GM13976 (cell line): ENCODE results near the gene NSUN6.

Experiments used
- DNase-seq: peaks from one replicate; pipeline ENCODE4 v3.0.0; 2012; ENCODE audit warnings: low spot score
- in situ Hi-C: fragments of 300-500 bp; cut with MboI; formaldehyde crosslinking; loops from one replicate; pipeline ENCODE4 v1.12.0; 2022; ENCODE audit warnings: low sequenced_read_pairs, mixed read lengths, inconsistent platforms; ENCODE audit not compliant: unreplicated experiment
- TF ChIP-seq, protein P1 (sequence below): IDR thresholded peaks from 2 replicates; pipeline ENCODE4 v1.5.1; 2012; ENCODE audit warnings: borderline replicate concordance, mild to moderate bottlenecking; ENCODE audit not compliant: insufficient read depth; ENCODE audit errors: extremely low read depth, missing control alignments, control extremely low read depth

Gene NSUN6

DNA sequence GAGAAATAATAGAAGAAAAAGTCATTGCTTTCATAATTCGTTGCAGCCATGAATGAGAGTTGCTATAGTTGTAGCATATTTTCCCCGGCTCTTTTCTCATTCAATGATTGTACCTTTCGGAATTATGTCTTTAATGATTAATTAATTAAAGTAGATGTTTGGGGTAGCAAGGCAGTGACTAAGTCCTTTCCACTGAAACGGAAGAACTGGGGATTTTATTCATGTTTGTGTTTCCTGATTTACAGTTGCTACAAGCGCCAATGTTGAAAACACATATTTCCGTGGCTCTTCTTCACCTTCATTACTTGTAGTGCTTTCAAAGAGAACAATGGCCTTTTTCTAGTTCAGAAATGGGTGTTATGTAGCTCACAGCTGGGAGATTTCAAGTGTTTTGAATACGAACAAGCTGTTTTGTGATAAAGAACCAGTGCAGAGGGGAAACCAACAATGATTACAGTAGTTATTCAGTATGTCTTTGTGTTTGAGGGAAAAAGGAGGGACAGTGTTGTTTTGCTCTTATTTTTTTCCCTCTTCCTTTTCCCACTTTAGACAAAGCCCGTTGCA, 153.5 kb downstream of the NSUN6 start:
- TF ChIP-seq, protein P1, sequence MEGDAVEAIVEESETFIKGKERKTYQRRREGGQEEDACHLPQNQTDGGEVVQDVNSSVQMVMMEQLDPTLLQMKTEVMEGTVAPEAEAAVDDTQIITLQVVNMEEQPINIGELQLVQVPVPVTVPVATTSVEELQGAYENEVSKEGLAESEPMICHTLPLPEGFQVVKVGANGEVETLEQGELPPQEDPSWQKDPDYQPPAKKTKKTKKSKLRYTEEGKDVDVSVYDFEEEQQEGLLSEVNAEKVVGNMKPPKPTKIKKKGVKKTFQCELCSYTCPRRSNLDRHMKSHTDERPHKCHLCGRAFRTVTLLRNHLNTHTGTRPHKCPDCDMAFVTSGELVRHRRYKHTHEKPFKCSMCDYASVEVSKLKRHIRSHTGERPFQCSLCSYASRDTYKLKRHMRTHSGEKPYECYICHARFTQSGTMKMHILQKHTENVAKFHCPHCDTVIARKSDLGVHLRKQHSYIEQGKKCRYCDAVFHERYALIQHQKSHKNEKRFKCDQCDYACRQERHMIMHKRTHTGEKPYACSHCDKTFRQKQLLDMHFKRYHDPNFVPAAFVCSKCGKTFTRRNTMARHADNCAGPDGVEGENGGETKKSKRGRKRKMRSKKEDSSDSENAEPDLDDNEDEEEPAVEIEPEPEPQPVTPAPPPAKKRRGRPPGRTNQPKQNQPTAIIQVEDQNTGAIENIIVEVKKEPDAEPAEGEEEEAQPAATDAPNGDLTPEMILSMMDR = no peak
- DNase-seq = no peak
- in situ Hi-C loops = no loop called here
